H1 (cell line): ENCODE measurements around the gene C18orf63. TPM values are rescaled to one million over a fixed set of nuclear protein-coding genes. Genes with fewer than 3 reads are reported as not detected.

Experiments
- CTBP2 ChIP-seq: IDR thresholded peaks from 2 replicates; pipeline ENCODE4 v1.7.0; 2011; ENCODE audit warnings: borderline replicate concordance, mild to moderate bottlenecking, moderate library complexity, mixed read lengths, low read length; ENCODE audit not compliant: insufficient read depth, insufficient read length
- PHF8 ChIP-seq: fragments of 200-600 bp; sonication (generic); conservative IDR thresholded peaks from 2 replicates; pipeline ENCODE4 v1.7.1; 2012; ENCODE audit warnings: low read depth, mild to moderate bottlenecking, inconsistent platforms, low read length, moderate library complexity
- TBP ChIP-seq: IDR thresholded peaks from 2 replicates; pipeline ENCODE4 v1.6.1; 2011; ENCODE audit warnings: low read depth, low read length, improper control_type of control experiment
- polyA plus RNA-seq, 7 experiments: library from polyadenylated mRNA; depleted of rRNA in 3 of 7; stranded (reverse) in 5 of 7; unstranded in 2 of 7; fragments of >200 nt in 5 of 7; fragments of 200-250 nt in 2 of 7; gene quantifications; 1 replicate in 5 of 7; 2 replicates in 1 of 7; 4 replicates in 1 of 7; pipeline versions ENCODE4 v1.2.1 to v1.2.3, GENCODE V29; 2011 to 2013; ENCODE audit warnings: missing spikeins in 2 of 7, mixed read lengths in 2 of 7
- total RNA-seq: library from RNA; stranded (reverse); fragmentation: NEBNext Ultra II Directional; extraction: Animal tissue kit (Norgen Biotek cat#: 25700); gene quantifications from 2 replicates; pipeline ENCODE4 v1.2.1, GENCODE V29; 2021

The C18orf63 gene
- total and polyA plus RNA-seq, 2 of the 8 experiments (the other 6 are each of a cell fraction or from before 2014, with no cell fraction given) = not detected

DNA sequence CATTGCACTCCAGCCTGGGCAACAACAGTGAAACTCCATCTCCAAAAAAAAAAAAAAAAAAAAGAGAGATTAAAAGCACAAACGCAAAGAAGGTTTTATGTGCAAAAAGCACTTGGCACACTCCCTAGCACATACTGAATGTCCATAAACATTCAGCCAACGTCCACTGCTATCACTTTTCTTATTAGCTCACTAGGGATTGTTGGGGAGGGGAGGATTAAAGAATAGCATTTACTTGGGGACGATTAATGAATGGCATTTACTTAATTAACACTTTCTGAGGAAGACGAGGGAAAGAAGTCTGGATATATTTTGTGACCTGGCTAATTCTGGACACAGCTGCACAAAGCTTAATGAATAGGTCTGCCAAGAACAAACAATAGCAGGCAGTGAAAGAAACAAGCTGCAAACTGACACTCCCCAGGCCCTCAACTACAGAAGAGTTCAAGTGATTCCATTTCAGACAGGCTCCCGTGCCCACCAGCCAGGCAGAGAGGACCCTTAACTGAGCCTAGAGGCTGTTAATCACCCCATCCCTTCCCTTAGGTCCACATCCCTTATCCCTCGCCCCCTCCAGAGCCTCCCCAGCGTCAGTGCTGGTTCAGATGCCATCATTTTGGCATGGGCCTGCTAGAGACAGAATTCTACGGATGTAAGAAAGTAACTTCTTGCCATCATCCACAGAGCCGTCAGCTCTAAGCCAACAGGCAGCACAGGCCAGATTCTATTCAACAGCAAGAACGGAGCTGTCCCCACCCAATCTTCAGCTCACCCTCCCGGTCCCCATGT is 31.3 kb upstream of the C18orf63 start (continued):
- no peak for TF ChIP-seq PHF8
- TF ChIP-seq TBP = no peak
- TF ChIP-seq CTBP2 = no peak
